Measurements from ENCODE around the gene PDSS1.

GRCh38 chr10:26703974-26704373 is 6.5 kb downstream of the PDSS1 start:
- TF ChIP-seq MAZ (IDR thresholded peaks at IDR 0.05; ENCODE audit: borderline replicate concordance, low read depth, low read length) = no peak
- no peak for TF ChIP-seq NFE2L2 (IDR thresholded peaks at IDR 0.05; ENCODE audit: low read depth, low read length)
